Skin epidermis (tissue), 12 donors: ENCODE measurements around the gene RPS6KA4.
"Not testable (repeated sequence)": the region's sequence is repeated elsewhere in the genome, so short reads cannot be mapped to it uniquely, and the experiment has no call there.

ENCODE experiments used
- H3K27ac ChIP-seq, 21 experiments: fragments of 200-600 bp; sonication (generic) in 11 of 21; one replicate each; pipeline ENCODE4 v1.5.0; 2020; ENCODE audit warnings: mild to moderate bottlenecking in 3 of 21, inconsistent platforms in 2 of 21, moderate library complexity in 2 of 21
- H3K4me3 ChIP-seq, 7 experiments: fragments of 200-600 bp; sonication (generic) in 2 of 7; one replicate each; pipeline ENCODE4 v1.5.0; 2020; ENCODE audit warnings: inconsistent platforms in 2 of 7, mild to moderate bottlenecking in 2 of 7, moderate library complexity in 1 of 7

The RPS6KA4 gene

GRCh38 chr11:64403106-64403505 lies 44.1 kb downstream of the RPS6KA4 start:
- Histone ChIP-seq H3K27ac (no peak overlapping the region), H3K4me3 (no peak overlapping the region)

GRCh38 chr11:64406221-64406946 lies 47.4 kb downstream of the RPS6KA4 start:
- Histone ChIP-seq H3K4me3 (no peak overlapping the region), H3K27ac (no peak overlapping the region)

GRCh38 chr11:64407221-64407620 lies 48.3 kb downstream of the RPS6KA4 start:
- no peak overlapping the region for H3K4me3 ChIP-seq
- H3K27ac ChIP-seq, result no peak overlapping the region

GRCh38 chr11:64407630-64408029 lies 48.7 kb downstream of the RPS6KA4 start:
- H3K27ac ChIP-seq, result no peak overlapping the region
- H3K4me3 ChIP-seq, result no peak overlapping the region

- no peak overlapping the region for H3K4me3 ChIP-seq
- no peak overlapping the region for H3K27ac ChIP-seq
Measured at GRCh38 chr11:64409278-64409677, 50.3 kb downstream of the RPS6KA4 start.

- no peak overlapping the region for H3K27ac ChIP-seq
- H3K4me3 ChIP-seq, result no peak overlapping the region
Measured at GRCh38 chr11:64409707-64410403, 50.9 kb downstream of the RPS6KA4 start.

- no peak overlapping the region for H3K27ac ChIP-seq
- no peak overlapping the region for H3K4me3 ChIP-seq
Measured at GRCh38 chr11:64410404-64410734, 51.4 kb downstream of the RPS6KA4 start.

GRCh38 chr11:64413417-64413816 lies 54.5 kb downstream of the RPS6KA4 start:
- H3K4me3 ChIP-seq, result no peak overlapping the region
- H3K27ac ChIP-seq, result no peak overlapping the region

GRCh38 chr11:64415286-64415685 lies 56.3 kb downstream of the RPS6KA4 start:
- Histone ChIP-seq H3K27ac (no peak overlapping the region), H3K4me3 (no peak overlapping the region)

GRCh38 chr11:64415996-64416728 lies 57.2 kb downstream of the RPS6KA4 start:
- Histone ChIP-seq H3K27ac (no peak overlapping the region), H3K4me3 (no peak overlapping the region)

GRCh38 chr11:64418233-64418632 lies 59.3 kb downstream of the RPS6KA4 start:
- H3K4me3 ChIP-seq, H3K27ac ChIP-seq: not testable (repeated sequence)

- Histone ChIP-seq H3K4me3 (no peak overlapping the region), H3K27ac (no peak overlapping the region)
Measured at GRCh38 chr11:64419257-64419790, 60.4 kb downstream of the RPS6KA4 start.

- H3K4me3 ChIP-seq, result no peak overlapping the region
- no peak overlapping the region for H3K27ac ChIP-seq
Measured at GRCh38 chr11:64419818-64420485, 61.0 kb downstream of the RPS6KA4 start.
